Activated CD4-positive, alpha-beta T cell treated with anti-CD3 and anti-CD28 coated beads, Interleukin-2, amount 10 ng/mL, durations not matched to agents 24 days and 14 days (primary cell): ENCODE data around the gene SPACDR. TPM values are rescaled to one million over a fixed set of nuclear protein-coding genes. Genes with fewer than 3 reads are reported as not detected.
A peak's percentile ranks its signal among the peaks of the same experiment; 100 is the strongest.
"Not testable (repeated sequence)": the region's sequence is repeated elsewhere in the genome, so short reads cannot be mapped to it uniquely, and the experiment has no call there.

Source experiments
- DNase-seq: peaks from one replicate; pipeline ENCODE4 v3.0.0; 2022
- H3K27ac Mint-ChIP-seq: one replicate; pipeline ENCODE4 v1.8.0; 2022; ENCODE audit warnings: mild to moderate bottlenecking, mixed read lengths
- H3K27me3 Mint-ChIP-seq: one replicate; pipeline ENCODE4 v1.8.0; 2022; ENCODE audit warnings: mixed read lengths
- H3K36me3 Mint-ChIP-seq: one replicate; pipeline ENCODE4 v1.8.0; 2022; ENCODE audit warnings: low read depth, mild to moderate bottlenecking, mixed read lengths
- H3K4me1 Mint-ChIP-seq: one replicate; pipeline ENCODE4 v1.8.0; 2021; ENCODE audit warnings: mixed read lengths
- H3K4me3 Mint-ChIP-seq: one replicate; pipeline ENCODE4 v1.8.0; 2022; ENCODE audit warnings: mild to moderate bottlenecking, moderate library complexity, mixed read lengths
- H3K9me3 Mint-ChIP-seq: one replicate; pipeline ENCODE4 v1.8.0; 2021; ENCODE audit warnings: mixed read lengths
- intact Hi-C: fragments of 100-400 bp; cut with micrococcal nuclease; formaldehyde crosslinking; loops from one replicate; pipeline ENCODE4 v1.15.1; 2023
- total RNA-seq: library from RNA; stranded (reverse); gene quantifications from 2 replicates; pipeline ENCODE4 v1.2.3, GENCODE V29; 2022

Gene SPACDR
- total RNA-seq, 1 donor from 2014 or later: 2.9 TPM

GRCh38 chr7:100466653-100467605 lies 2.9 kb upstream of the SPACDR start:
- Mint-ChIP-seq H3K4me1 (peaks cover 10% of the 10 kb centered on the region), H3K9me3 (no peaks in the 10 kb centered on the region), H3K27me3 (no peaks in the 10 kb centered on the region), H3K4me3 (no peak overlapping the region), H3K27ac (no peak overlapping the region), H3K36me3 (peaks cover 41% of the 10 kb centered on the region)
- DNase-seq: no peak
- intact Hi-C loops: no loop called here

GRCh38 chr7:100465702-100466311 lies 1.7 kb upstream of the SPACDR start:
- Mint-ChIP-seq H3K36me3 (peaks cover 38% of the 10 kb centered on the region), H3K9me3 (no peaks in the 10 kb centered on the region), H3K27ac (no peak overlapping the region), H3K4me3 (no peak overlapping the region), H3K4me1 (peaks cover 8% of the 10 kb centered on the region), H3K27me3 (no peaks in the 10 kb centered on the region)
- DNase-seq: no peak
- intact Hi-C loops: no loop called here

GRCh38 chr7:100465299-100465698 lies 1.2 kb upstream of the SPACDR start:
- no peak for DNase-seq
- no peaks in the 10 kb centered on the region for H3K27me3 Mint-ChIP-seq
- no peak overlapping the region for H3K4me3 Mint-ChIP-seq
- intact Hi-C loops: no loop called here
- H3K36me3 Mint-ChIP-seq: peaks cover 40% of the 10 kb centered on the region
- H3K9me3 Mint-ChIP-seq: no peaks in the 10 kb centered on the region
- H3K4me1 Mint-ChIP-seq: peaks cover 8% of the 10 kb centered on the region
- H3K27ac Mint-ChIP-seq: peak overlapping the region; percentile 11

- no peak for DNase-seq
- peaks cover 38% of the 10 kb centered on the region for H3K36me3 Mint-ChIP-seq
- H3K9me3 Mint-ChIP-seq: no peaks in the 10 kb centered on the region
- intact Hi-C loops: no loop called here
- no peak overlapping the region for H3K27ac Mint-ChIP-seq
- H3K27me3 Mint-ChIP-seq: no peaks in the 10 kb centered on the region
- H3K4me1 Mint-ChIP-seq: peaks cover 7% of the 10 kb centered on the region
- H3K4me3 Mint-ChIP-seq: no peak overlapping the region
These were observed 731 bp upstream of the SPACDR start for GRCh38 chr7:100464791-100465190.

- H3K4me1 Mint-ChIP-seq: peaks cover 11% of the 10 kb centered on the region
- no peaks in the 10 kb centered on the region for H3K27me3 Mint-ChIP-seq
- intact Hi-C loops: no loop called here
- H3K9me3 Mint-ChIP-seq: no peaks in the 10 kb centered on the region
- no peak overlapping the region for H3K4me3 Mint-ChIP-seq
- peaks cover 17% of the 10 kb centered on the region for H3K36me3 Mint-ChIP-seq
- no peak overlapping the region for H3K27ac Mint-ChIP-seq
- no peak for DNase-seq
These were observed 7.0 kb downstream of the SPACDR start for GRCh38 chr7:100457033-100457432.

GRCh38 chr7:100456562-100456961 lies 7.5 kb downstream of the SPACDR start:
- Mint-ChIP-seq H3K36me3 (peaks cover 16% of the 10 kb centered on the region), H3K9me3 (no peaks in the 10 kb centered on the region), H3K4me3 (no peak overlapping the region), H3K27me3 (no peaks in the 10 kb centered on the region), H3K27ac (no peak overlapping the region), H3K4me1 (peaks cover 11% of the 10 kb centered on the region)
- intact Hi-C loops: no loop called here
- no peak for DNase-seq

GRCh38 chr7:100455206-100455605 lies 8.9 kb downstream of the SPACDR start:
- H3K27me3 Mint-ChIP-seq: no peaks in the 10 kb centered on the region
- DNase-seq: no peak
- H3K27ac Mint-ChIP-seq: no peak overlapping the region
- peaks cover 10% of the 10 kb centered on the region for H3K36me3 Mint-ChIP-seq
- H3K4me3 Mint-ChIP-seq: no peak overlapping the region
- peaks cover 18% of the 10 kb centered on the region for H3K4me1 Mint-ChIP-seq
- H3K9me3 Mint-ChIP-seq: no peaks in the 10 kb centered on the region
- intact Hi-C loops: no loop called here

- DNase-seq, H3K27me3 Mint-ChIP-seq, intact Hi-C loops, H3K4me3 Mint-ChIP-seq, H3K27ac Mint-ChIP-seq, H3K36me3 Mint-ChIP-seq, H3K9me3 Mint-ChIP-seq: not testable (repeated sequence)
- peaks cover 18% of the 10 kb centered on the region for H3K4me1 Mint-ChIP-seq
These were observed 10.2 kb downstream of the SPACDR start for GRCh38 chr7:100453854-100454253.

- Mint-ChIP-seq H3K9me3 (no peaks in the 10 kb centered on the region), H3K4me3 (no peak overlapping the region), H3K27ac (no peak overlapping the region), H3K36me3 (peaks cover 2% of the 10 kb centered on the region), H3K4me1 (peaks cover 16% of the 10 kb centered on the region), H3K27me3 (no peaks in the 10 kb centered on the region)
- DNase-seq: no peak
- intact Hi-C loops: no loop called here
These were observed 11.5 kb downstream of the SPACDR start for GRCh38 chr7:100452513-100452912.

- H3K27me3 Mint-ChIP-seq: no peaks in the 10 kb centered on the region
- H3K4me3 Mint-ChIP-seq: no peak overlapping the region
- intact Hi-C loops: no loop called here
- H3K27ac Mint-ChIP-seq: no peak overlapping the region
- H3K36me3 Mint-ChIP-seq: no peaks in the 10 kb centered on the region
- H3K9me3 Mint-ChIP-seq: no peaks in the 10 kb centered on the region
- peaks cover 22% of the 10 kb centered on the region for H3K4me1 Mint-ChIP-seq
- DNase-seq: no peak
These were observed 14.8 kb downstream of the SPACDR start for GRCh38 chr7:100449190-100449795.

GRCh38 chr7:100447363-100447762 lies 16.7 kb downstream of the SPACDR start:
- peaks cover 26% of the 10 kb centered on the region for H3K4me1 Mint-ChIP-seq
- intact Hi-C loops, H3K4me3 Mint-ChIP-seq, H3K27me3 Mint-ChIP-seq, H3K27ac Mint-ChIP-seq, H3K9me3 Mint-ChIP-seq, DNase-seq, H3K36me3 Mint-ChIP-seq: not testable (repeated sequence)

- peak overlapping the region; percentile 25 for H3K27ac Mint-ChIP-seq
- H3K4me3 Mint-ChIP-seq: no peak overlapping the region
- H3K9me3 Mint-ChIP-seq: no peaks in the 10 kb centered on the region
- peaks cover 28% of the 10 kb centered on the region for H3K4me1 Mint-ChIP-seq
- H3K36me3 Mint-ChIP-seq: no peaks in the 10 kb centered on the region
- intact Hi-C loops: no loop called here
- DNase-seq: no peak
- H3K27me3 Mint-ChIP-seq: no peaks in the 10 kb centered on the region
These were observed 18.0 kb downstream of the SPACDR start for GRCh38 chr7:100446040-100446439.

- no peaks in the 10 kb centered on the region for H3K9me3 Mint-ChIP-seq
- no peaks in the 10 kb centered on the region for H3K36me3 Mint-ChIP-seq
- H3K4me3 Mint-ChIP-seq: peak overlapping the region; percentile 8
- H3K27ac Mint-ChIP-seq: peak overlapping the region; percentile 88
- H3K4me1 Mint-ChIP-seq: peaks cover 21% of the 10 kb centered on the region
- no peaks in the 10 kb centered on the region for H3K27me3 Mint-ChIP-seq
- intact Hi-C loops: no loop called here
- DNase-seq: peak; percentile 64
These were observed 19.5 kb downstream of the SPACDR start for GRCh38 chr7:100444311-100445278.
